Measurements from ENCODE around the gene FHIT. TPM values are rescaled to one million over a fixed set of nuclear protein-coding genes. Genes with fewer than 3 reads are reported as not detected.

The FHIT gene
- total and polyA plus RNA-seq, 2 experiments from 2014 or later: 9.7 to 16.2 TPM

DNA sequence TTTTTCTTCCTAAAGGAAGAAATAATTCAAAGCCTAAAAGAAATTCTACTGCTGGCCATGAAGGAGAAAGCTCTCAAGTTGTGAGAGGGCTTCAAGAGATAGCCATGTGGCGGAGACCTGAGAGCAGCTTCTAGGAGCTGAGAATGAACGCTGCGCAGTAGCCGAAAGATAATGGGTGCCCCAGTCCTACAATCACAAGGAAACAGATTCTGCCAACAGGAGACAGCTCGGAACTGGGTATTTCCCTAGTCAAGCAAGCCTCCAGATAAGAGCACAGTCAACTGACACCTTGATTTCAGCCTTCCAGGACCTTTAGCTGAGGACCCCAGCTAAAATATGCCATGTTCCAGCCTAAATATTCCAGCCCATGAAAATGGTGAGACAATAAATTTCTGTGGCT lies 824.1 kb downstream of the FHIT start:
- Histone ChIP-seq H4K20me1 (ENCODE audit: insufficient read depth, poor library complexity, severe bottlenecking) (no peaks in the 10 kb centered on the region), H3K27me3 (no peaks in the 10 kb centered on the region), H3K4me3 (no peak overlapping the region), H3K9me2 (replicated peaks; ENCODE audit: insufficient read depth) (no peaks in the 10 kb centered on the region), H3K27ac (no peak overlapping the region), H3K4me1 (ENCODE audit: insufficient read depth) (no peaks in the 10 kb centered on the region), H3K4me2 (no peak overlapping the region), H3K9me3 (ENCODE audit: low read depth) (no peaks in the 10 kb centered on the region), H3K79me2 (no peaks in the 10 kb centered on the region), H2AFZ (no peak overlapping the region), H3K36me3 (replicated peaks; ENCODE audit: insufficient read depth, low read depth) (no peaks in the 10 kb centered on the region)
- TF ChIP-seq EZH2phosphoT487 (IDR thresholded peaks at IDR 0.05; ENCODE audit: low read depth, severe bottlenecking, unreplicated experiment) (no peak), CTCF (IDR thresholded peaks at IDR 0.05; ENCODE audit: poor library complexity) (no peak), EZH2 (IDR thresholded peaks at IDR 0.05; ENCODE audit: borderline replicate concordance) (no peak)
- 96% methylated on average over 5 of the region's 5 CpGs for WGBS (ENCODE audit: low lambda C conversion rate, missing lambda C conversion rate)
- DNase-seq (ENCODE audit: low spot score): no peak

DNA sequence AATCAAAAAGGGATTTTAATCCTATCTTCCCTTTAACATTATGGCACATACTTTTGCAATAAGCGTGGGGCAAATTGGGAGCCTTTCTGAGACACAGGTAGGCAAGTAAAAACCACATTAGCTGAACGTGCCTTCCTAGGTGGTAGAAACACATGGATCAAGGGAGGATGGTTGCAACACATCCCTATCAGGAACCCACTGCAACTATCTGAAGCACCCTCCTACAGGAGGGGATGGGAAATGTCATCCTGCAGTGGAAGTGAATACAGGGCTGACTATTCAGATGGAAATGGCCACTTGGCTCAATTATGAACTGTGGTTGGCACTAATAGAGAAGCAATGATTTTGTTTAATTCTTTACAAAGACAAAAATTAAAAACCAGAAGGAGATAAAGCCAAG lies 826.3 kb downstream of the FHIT start:
- WGBS (ENCODE audit: low lambda C conversion rate, missing lambda C conversion rate): 85% methylated on average over 2 of the region's 2 CpGs
- H3K9me2 ChIP-seq (replicated peaks; ENCODE audit: insufficient read depth): no peaks in the 10 kb centered on the region

GRCh38 chr3:60424034-60424433 lies 827.2 kb downstream of the FHIT start:
- H3K79me2 ChIP-seq: no peaks in the 10 kb centered on the region
- no peak for DNase-seq (ENCODE audit: low spot score)
- WGBS (ENCODE audit: low lambda C conversion rate, missing lambda C conversion rate): 82% methylated on average over 3 of the region's 3 CpGs
- no peak overlapping the region for H3K4me2 ChIP-seq
- no peak overlapping the region for H3K27ac ChIP-seq
- H4K20me1 ChIP-seq (ENCODE audit: insufficient read depth, poor library complexity, severe bottlenecking): no peaks in the 10 kb centered on the region
- no peaks in the 10 kb centered on the region for H3K36me3 ChIP-seq (replicated peaks; ENCODE audit: insufficient read depth, low read depth)
- no peaks in the 10 kb centered on the region for H3K9me3 ChIP-seq (ENCODE audit: low read depth)
- no peaks in the 10 kb centered on the region for H3K27me3 ChIP-seq
- H3K4me3 ChIP-seq: no peak overlapping the region
- H3K9me2 ChIP-seq (replicated peaks; ENCODE audit: insufficient read depth): no peaks in the 10 kb centered on the region
- TF ChIP-seq EZH2 (IDR thresholded peaks at IDR 0.05; ENCODE audit: borderline replicate concordance) (no peak), EZH2phosphoT487 (IDR thresholded peaks at IDR 0.05; ENCODE audit: low read depth, severe bottlenecking, unreplicated experiment) (no peak), CTCF (IDR thresholded peaks at IDR 0.05; ENCODE audit: poor library complexity) (no peak)
- no peak overlapping the region for H2AFZ ChIP-seq
- no peaks in the 10 kb centered on the region for H3K4me1 ChIP-seq (ENCODE audit: insufficient read depth)

More for the DNA sequence above, 826.3 kb downstream of the FHIT start:
- Histone ChIP-seq H3K4me3 (no peak overlapping the region), H3K79me2 (no peaks in the 10 kb centered on the region), H3K27me3 (no peaks in the 10 kb centered on the region), H3K4me1 (ENCODE audit: insufficient read depth) (no peaks in the 10 kb centered on the region), H3K9me3 (ENCODE audit: low read depth) (no peaks in the 10 kb centered on the region), H3K4me2 (no peak overlapping the region), H3K36me3 (replicated peaks; ENCODE audit: insufficient read depth, low read depth) (no peaks in the 10 kb centered on the region), H2AFZ (no peak overlapping the region), H3K27ac (no peak overlapping the region), H4K20me1 (ENCODE audit: insufficient read depth, poor library complexity, severe bottlenecking) (no peaks in the 10 kb centered on the region)
- DNase-seq (ENCODE audit: low spot score): no peak
- TF ChIP-seq CTCF (IDR thresholded peaks at IDR 0.05; ENCODE audit: poor library complexity) (no peak), EZH2phosphoT487 (IDR thresholded peaks at IDR 0.05; ENCODE audit: low read depth, severe bottlenecking, unreplicated experiment) (no peak), EZH2 (IDR thresholded peaks at IDR 0.05; ENCODE audit: borderline replicate concordance) (no peak)

- H3K9me2 ChIP-seq (replicated peaks; ENCODE audit: insufficient read depth): no peaks in the 10 kb centered on the region
- H3K27me3 ChIP-seq: no peaks in the 10 kb centered on the region
- H2AFZ ChIP-seq: no peak overlapping the region
- no peaks in the 10 kb centered on the region for H4K20me1 ChIP-seq (ENCODE audit: insufficient read depth, poor library complexity, severe bottlenecking)
- no peaks in the 10 kb centered on the region for H3K79me2 ChIP-seq
- WGBS (ENCODE audit: low lambda C conversion rate, missing lambda C conversion rate): 100% methylated on average over 1 of the region's 1 CpG
- TF ChIP-seq EZH2 (IDR thresholded peaks at IDR 0.05; ENCODE audit: borderline replicate concordance) (no peak), EZH2phosphoT487 (IDR thresholded peaks at IDR 0.05; ENCODE audit: low read depth, severe bottlenecking, unreplicated experiment) (no peak), CTCF (IDR thresholded peaks at IDR 0.05; ENCODE audit: poor library complexity) (no peak)
- no peak overlapping the region for H3K4me2 ChIP-seq
- no peak for DNase-seq (ENCODE audit: low spot score)
- no peak overlapping the region for H3K27ac ChIP-seq
- no peak overlapping the region for H3K4me3 ChIP-seq
- no peaks in the 10 kb centered on the region for H3K9me3 ChIP-seq (ENCODE audit: low read depth)
- H3K36me3 ChIP-seq (replicated peaks; ENCODE audit: insufficient read depth, low read depth): no peaks in the 10 kb centered on the region
- no peaks in the 10 kb centered on the region for H3K4me1 ChIP-seq (ENCODE audit: insufficient read depth)
Measured at GRCh38 chr3:60423556-60423955, 827.7 kb downstream of the FHIT start.

Data from hepatocyte (in vitro differentiated cells).